OCI-LY7 (cell line): ENCODE results near the gene KPNA2. TPM values are rescaled to one million over a fixed set of nuclear protein-coding genes. Genes with fewer than 3 reads are reported as not detected.
A peak's percentile ranks its signal among the peaks of the same experiment; 100 is the strongest.
"Not testable (repeated sequence)": the region's sequence is repeated elsewhere in the genome, so short reads cannot be mapped to it uniquely, and the experiment has no call there.

Source experiments
- BruUV-seq: library from RNA; stranded (reverse); fragments of 400-500 nt; replicated peaks from 2 replicates; lab custom pipeline; 2021; lab: Mats Ljungman, UMichigan
- CTCF ChIA-PET: fragments of 300-600 bp; sonication (Branson Sonifier 250); formaldehyde crosslinking; loops from one replicate; lab custom pipeline; 2022; ENCODE audit warnings: antibody characterized with exemption; ENCODE audit not compliant: unreplicated experiment; lab: Charles Lee
- POLR2A ChIA-PET: fragments of 300-600 bp; sonication (Branson Sonifier 250); formaldehyde crosslinking; loops from one replicate; lab custom pipeline; 2022; ENCODE audit warnings: antibody characterized with exemption; lab: Charles Lee
- DNase-seq: peaks from one replicate; pipeline ENCODE4 v3.0.0-alpha.2; 2015; ENCODE audit warnings: low spot score
- H2AFZ ChIP-seq: fragments of 200-600 bp; sonication (generic), shearing (Covaris generic); 2 replicates; pipeline ENCODE4 v1.6.1; 2014; ENCODE audit warnings: mild to moderate bottlenecking, antibody characterized with exemption, low read length, moderate library complexity
- H3K27ac ChIP-seq: fragments of 200-600 bp; sonication (generic); 2 replicates; pipeline ENCODE4 v1.5.1; 2014; ENCODE audit warnings: mixed run types, low read depth, mild to moderate bottlenecking, moderate library complexity, low read length, inconsistent platforms; ENCODE audit not compliant: poor library complexity, severe bottlenecking
- H3K36me3 ChIP-seq: fragments of 200-600 bp; sonication (generic); 2 replicates; pipeline ENCODE4 v1.6.1; 2014; ENCODE audit warnings: mild to moderate bottlenecking, antibody characterized with exemption, low read length, moderate library complexity, mixed read lengths; ENCODE audit not compliant: insufficient read depth
- H3K4me1 ChIP-seq: fragments of 200-600 bp; sonication (generic); 2 replicates; pipeline ENCODE4 v1.5.1; 2014; ENCODE audit warnings: mild to moderate bottlenecking, low read length; ENCODE audit not compliant: insufficient read depth, poor library complexity, severe bottlenecking
- H3K4me2 ChIP-seq: fragments of 200-600 bp; sonication (generic); 2 replicates; pipeline ENCODE4 v1.6.1; 2014; ENCODE audit warnings: mild to moderate bottlenecking, low read length
- H3K4me3 ChIP-seq: fragments of 200-600 bp; sonication (generic); 2 replicates; pipeline ENCODE4 v1.5.1; 2014; ENCODE audit warnings: mild to moderate bottlenecking, low read depth, low read length; ENCODE audit not compliant: poor library complexity, severe bottlenecking
- H3K79me2 ChIP-seq: fragments of 200-600 bp; sonication (generic); 2 replicates; pipeline ENCODE4 v1.6.1; 2016; ENCODE audit warnings: low read depth, mild to moderate bottlenecking, low read length, moderate library complexity, mixed read lengths; ENCODE audit not compliant: insufficient read depth
- H3K9me2 ChIP-seq: fragments of 200-600 bp; sonication (generic); 2 replicates; pipeline ENCODE4 v1.6.1; 2016; ENCODE audit warnings: mild to moderate bottlenecking, low read length, mixed read lengths; ENCODE audit not compliant: insufficient read depth
- H3K9me3 ChIP-seq: fragments of 200-600 bp; sonication (generic); 2 replicates; pipeline ENCODE4 v1.6.1; 2014; ENCODE audit warnings: mild to moderate bottlenecking, mixed run types, low read length, mixed read lengths
- H4K20me1 ChIP-seq: fragments of 200-600 bp; sonication (generic); 2 replicates; pipeline ENCODE4 v1.6.1; 2014; ENCODE audit warnings: mild to moderate bottlenecking, antibody characterized with exemption, low read length, moderate library complexity, mixed read lengths; ENCODE audit not compliant: insufficient read depth
- EZH2phosphoT487 ChIP-seq: fragments of 200-600 bp; sonication (generic); IDR thresholded peaks from 2 replicates; pipeline ENCODE4 v1.6.1; 2018; ENCODE audit warnings: low read depth, borderline replicate concordance, mild to moderate bottlenecking, mixed run types, antibody characterized with exemption, low read length, moderate library complexity, mixed read lengths
- intact Hi-C: fragments of 100-400 bp; cut with micrococcal nuclease; formaldehyde crosslinking; loops from one replicate; pipeline ENCODE4 v1.10.0; 2022; ENCODE audit not compliant: unreplicated experiment
- total RNA-seq, 2 experiments: library from RNA; depleted of rRNA in 1 of 2; stranded (reverse); fragments of >200 nt in 1 of 2; shearing (Covaris generic) in 1 of 2; gene quantifications; 2 replicates each; pipeline ENCODE4 v1.2.3, GENCODE V29; 2014 to 2022
- TF ChIP-seq, protein P1 (sequence below): fragments of 200-600 bp; sonication (generic); conservative IDR thresholded peaks from 2 replicates; pipeline ENCODE4 v1.5.1; 2014; ENCODE audit warnings: mild to moderate bottlenecking, antibody characterized with exemption, low read length, moderate library complexity, mixed read lengths

Gene KPNA2
- total RNA-seq, 2 experiments from 2014 or later, result 253 to 416 TPM

DNA sequence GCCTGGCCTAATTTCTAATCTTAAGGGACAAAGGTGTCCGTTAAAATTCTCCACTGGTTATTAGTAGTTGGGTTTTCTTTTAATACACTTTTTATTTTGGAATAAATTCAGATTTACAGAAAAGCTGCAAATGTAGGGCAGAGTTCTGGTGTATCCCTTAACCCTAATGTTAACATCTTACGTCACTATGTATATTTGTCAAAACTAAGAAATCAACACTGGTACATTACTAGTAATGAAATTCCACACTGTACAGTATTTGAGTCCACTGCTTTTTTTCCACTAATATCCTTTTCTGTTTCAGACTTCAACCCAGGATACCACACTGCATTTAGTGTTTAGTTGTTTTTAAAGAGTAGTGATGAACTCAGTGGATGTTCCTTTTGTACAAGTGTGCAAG is 18.7 kb upstream of the KPNA2 start:
- Histone ChIP-seq H3K36me3 (no peaks in the 10 kb centered on the region), H3K9me2 (no peaks in the 10 kb centered on the region), H2AFZ (no peak overlapping the region), H3K4me3 (no peak overlapping the region), H3K79me2 (no peaks in the 10 kb centered on the region), H3K4me1 (peaks cover 16% of the 10 kb centered on the region), H3K27ac (no peak overlapping the region), H3K4me2 (no peak overlapping the region), H4K20me1 (no peaks in the 10 kb centered on the region), H3K9me3 (no peaks in the 10 kb centered on the region)
- ChIA-PET CTCF (no interaction called here), POLR2A (interaction anchor here (0.5 kb wide), 1 partner anchor 740 kb away, joined by 3 read pairs; no protein-coding TSS in a partner anchor)
- intact Hi-C loops, result no loop called here
- BruUV-seq, result no TSS peak
- TF ChIP-seq EZH2phosphoT487, result no peak
- TF ChIP-seq, protein P1, sequence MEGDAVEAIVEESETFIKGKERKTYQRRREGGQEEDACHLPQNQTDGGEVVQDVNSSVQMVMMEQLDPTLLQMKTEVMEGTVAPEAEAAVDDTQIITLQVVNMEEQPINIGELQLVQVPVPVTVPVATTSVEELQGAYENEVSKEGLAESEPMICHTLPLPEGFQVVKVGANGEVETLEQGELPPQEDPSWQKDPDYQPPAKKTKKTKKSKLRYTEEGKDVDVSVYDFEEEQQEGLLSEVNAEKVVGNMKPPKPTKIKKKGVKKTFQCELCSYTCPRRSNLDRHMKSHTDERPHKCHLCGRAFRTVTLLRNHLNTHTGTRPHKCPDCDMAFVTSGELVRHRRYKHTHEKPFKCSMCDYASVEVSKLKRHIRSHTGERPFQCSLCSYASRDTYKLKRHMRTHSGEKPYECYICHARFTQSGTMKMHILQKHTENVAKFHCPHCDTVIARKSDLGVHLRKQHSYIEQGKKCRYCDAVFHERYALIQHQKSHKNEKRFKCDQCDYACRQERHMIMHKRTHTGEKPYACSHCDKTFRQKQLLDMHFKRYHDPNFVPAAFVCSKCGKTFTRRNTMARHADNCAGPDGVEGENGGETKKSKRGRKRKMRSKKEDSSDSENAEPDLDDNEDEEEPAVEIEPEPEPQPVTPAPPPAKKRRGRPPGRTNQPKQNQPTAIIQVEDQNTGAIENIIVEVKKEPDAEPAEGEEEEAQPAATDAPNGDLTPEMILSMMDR, result no peak
- no peak for DNase-seq

DNA sequence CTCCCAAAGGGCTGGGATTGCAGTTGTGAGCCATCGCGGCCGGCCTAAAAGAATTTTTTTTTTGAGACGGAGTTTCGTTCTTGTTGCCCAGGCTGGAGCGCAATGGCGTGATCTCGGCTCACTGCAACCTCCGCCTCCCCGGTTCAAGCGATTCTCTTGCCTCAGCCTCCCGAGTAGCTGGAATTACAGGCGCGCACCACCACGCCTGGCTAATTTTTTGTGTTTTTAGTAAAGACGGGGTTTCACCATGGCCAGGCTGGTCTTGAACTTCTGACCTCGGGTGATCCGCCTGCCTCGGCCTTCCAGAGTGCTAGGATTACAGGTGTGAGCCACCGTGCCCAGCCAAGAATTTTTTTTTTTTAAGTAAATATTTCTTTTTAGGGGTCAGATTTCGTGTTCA is 17.0 kb upstream of the KPNA2 start:
- H2AFZ ChIP-seq, H3K4me3 ChIP-seq, DNase-seq, H3K9me3 ChIP-seq, H3K9me2 ChIP-seq, H3K79me2 ChIP-seq, BruUV-seq, CTCF ChIA-PET, H4K20me1 ChIP-seq, H3K4me2 ChIP-seq, intact Hi-C loops, H3K27ac ChIP-seq, H3K36me3 ChIP-seq: not testable (repeated sequence)
- peaks cover 16% of the 10 kb centered on the region for H3K4me1 ChIP-seq
- POLR2A ChIA-PET, result interaction anchor here (0.7 to 2.3 kb wide), 2 partner anchors 22 to 24 kb away, joined by 3 to 9 read pairs; no protein-coding TSS in a partner anchor

DNA sequence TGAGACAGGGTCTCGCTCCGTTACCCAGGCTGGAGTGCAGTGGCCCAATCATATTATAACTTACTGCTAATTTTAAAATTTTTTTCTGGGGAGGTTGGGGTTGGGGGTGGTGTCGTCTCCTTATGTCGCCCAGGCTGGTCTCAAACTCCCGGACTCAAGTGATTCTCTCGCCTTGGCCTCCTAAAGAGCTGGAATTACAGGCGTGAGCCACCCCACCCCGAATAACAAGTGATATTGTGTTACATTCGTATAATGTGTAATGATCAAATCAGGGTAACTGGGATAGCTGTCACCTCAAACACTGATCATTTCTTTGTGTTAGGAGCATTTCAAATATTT is 16.2 kb upstream of the KPNA2 start:
- ChIA-PET POLR2A (interaction anchor here (0.7 to 2.3 kb wide), 9 partner anchors 9 to 209 kb away, joined by 3 to 10 read pairs (median 6); no protein-coding TSS in a partner anchor), CTCF (interaction anchor here (0.6 to 1.0 kb wide), 3 partner anchors 17 to 493 kb away, joined by 3 to 5 read pairs (median 4); partner anchors contain the start of genes KPNA2 and PRKAR1A)
- BruUV-seq, result no TSS peak
- Histone ChIP-seq H3K79me2 (no peaks in the 10 kb centered on the region), H3K4me2 (peak overlapping the region; percentile 50), H3K36me3 (no peaks in the 10 kb centered on the region), H4K20me1 (no peaks in the 10 kb centered on the region), H3K27ac (no peak overlapping the region), H3K9me3 (no peaks in the 10 kb centered on the region), H3K4me1 (peaks cover 16% of the 10 kb centered on the region), H2AFZ (0 out of 2 replicates have a peak overlapping the region, but pooled peaks have one; percentile 6), H3K4me3 (peak overlapping the region; percentile 72), H3K9me2 (no peaks in the 10 kb centered on the region)
- TF ChIP-seq, protein P1, result no peak
- TF ChIP-seq EZH2phosphoT487, result no peak
- DNase-seq, result no peak
- intact Hi-C loops, result no loop called here
